ENCODE results near the gene ATP10A. TPM values are rescaled to one million over a fixed set of nuclear protein-coding genes. Genes with fewer than 3 reads are reported as not detected.

ATP10A gene
- total RNA-seq, 1 donor = 15.8 TPM

DNA sequence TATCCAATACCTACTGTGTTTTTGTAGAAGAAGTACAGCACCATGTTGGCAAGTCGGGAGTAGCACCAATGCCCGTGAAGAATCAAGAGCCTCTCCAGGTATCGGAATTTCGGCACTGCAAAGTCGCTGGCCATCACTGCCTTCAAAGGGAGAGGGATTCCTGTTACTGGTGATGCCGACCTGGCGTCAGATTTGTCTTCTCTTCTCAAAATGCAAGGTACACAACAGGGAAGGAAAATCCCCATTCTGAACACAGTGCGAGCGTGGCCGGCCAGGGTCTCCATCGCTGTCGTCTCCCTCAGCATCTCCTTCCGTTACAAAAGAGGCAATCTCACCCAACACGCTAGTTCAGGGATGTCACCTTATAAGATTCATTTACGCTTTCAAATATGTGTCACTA is 175.4 kb downstream of the ATP10A start:
- H3K4me1 ChIP-seq (ENCODE audit: insufficient read depth, low read length) = no peaks in the 10 kb centered on the region
- H3K9me3 ChIP-seq (ENCODE audit: low read depth, low read length) = no peaks in the 10 kb centered on the region
- no peak overlapping the region for H3K4me3 ChIP-seq (ENCODE audit: low read length)
- H3K27me3 ChIP-seq (ENCODE audit: insufficient read depth, low read length) = no peaks in the 10 kb centered on the region

GRCh38 chr15:25687276-25687675 is 175.9 kb downstream of the ATP10A start:
- H3K9me3 ChIP-seq (ENCODE audit: low read depth, low read length) = no peaks in the 10 kb centered on the region
- no peaks in the 10 kb centered on the region for H3K27me3 ChIP-seq (ENCODE audit: insufficient read depth, low read length)
- H3K4me1 ChIP-seq (ENCODE audit: insufficient read depth, low read length) = no peaks in the 10 kb centered on the region
- no peak overlapping the region for H3K4me3 ChIP-seq (ENCODE audit: low read length)

GRCh38 chr15:25686780-25687179 is 176.3 kb downstream of the ATP10A start:
- Histone ChIP-seq H3K4me3 (ENCODE audit: low read length) (no peak overlapping the region), H3K27me3 (ENCODE audit: insufficient read depth, low read length) (no peaks in the 10 kb centered on the region)

DNA sequence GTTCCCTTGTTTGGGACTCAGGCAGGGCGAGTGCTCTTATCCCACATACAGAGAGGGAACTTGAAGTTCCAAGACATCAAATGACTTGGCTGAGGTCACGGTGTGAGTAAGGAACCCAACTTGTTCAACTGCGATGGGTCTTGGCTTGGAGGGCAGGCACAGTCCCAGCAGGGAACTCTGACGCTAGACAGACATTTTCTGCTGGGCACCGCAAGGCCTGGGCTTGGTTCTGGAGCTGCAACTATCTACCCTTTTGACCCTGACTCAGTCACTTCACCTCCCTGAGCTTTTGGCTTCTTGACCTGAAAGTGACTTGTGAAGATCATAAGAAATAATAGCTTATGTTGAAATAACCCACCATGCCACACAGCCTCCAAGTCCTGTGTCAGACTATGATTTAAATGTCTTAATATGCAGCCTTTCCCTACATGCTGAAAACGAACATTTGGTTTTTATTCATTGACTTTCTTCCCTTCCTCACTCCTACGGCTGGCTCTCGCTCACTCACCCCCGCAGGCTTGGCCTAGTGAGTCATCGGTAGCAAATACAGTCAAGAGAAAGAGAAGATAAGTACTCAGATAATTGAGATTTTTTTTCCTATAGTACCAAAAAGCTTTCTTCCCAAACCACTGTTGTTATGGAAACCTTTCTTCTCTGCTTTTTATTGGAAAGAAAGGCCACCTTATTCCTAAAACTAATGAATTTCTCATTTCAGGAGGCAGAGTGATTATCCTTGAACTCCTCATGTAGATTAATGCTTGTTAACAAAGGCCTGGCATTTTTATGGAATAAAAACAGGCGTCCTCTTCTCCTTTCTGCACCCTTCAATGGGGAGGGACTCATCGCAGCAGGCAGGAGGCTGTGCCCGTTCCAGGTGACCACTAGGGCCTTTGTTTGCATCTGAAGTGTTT is 178.4 kb downstream of the ATP10A start:
- no peaks in the 10 kb centered on the region for H3K27me3 ChIP-seq (ENCODE audit: insufficient read depth, low read length)

More at GRCh38 chr15:25686780-25687179, 176.3 kb downstream of the ATP10A start:
- Histone ChIP-seq H3K9me3 (ENCODE audit: low read depth, low read length) (no peaks in the 10 kb centered on the region), H3K4me1 (ENCODE audit: insufficient read depth, low read length) (no peaks in the 10 kb centered on the region)

GRCh38 chr15:25683911-25684310 is 179.2 kb downstream of the ATP10A start:
- Histone ChIP-seq H3K9me3 (ENCODE audit: low read depth, low read length) (no peaks in the 10 kb centered on the region), H3K27me3 (ENCODE audit: insufficient read depth, low read length) (no peaks in the 10 kb centered on the region), H3K4me1 (ENCODE audit: insufficient read depth, low read length) (no peaks in the 10 kb centered on the region), H3K4me3 (ENCODE audit: low read length) (no peak overlapping the region)

More for the DNA sequence above, 178.4 kb downstream of the ATP10A start:
- Histone ChIP-seq H3K9me3 (ENCODE audit: low read depth, low read length) (no peaks in the 10 kb centered on the region), H3K4me1 (ENCODE audit: insufficient read depth, low read length) (no peaks in the 10 kb centered on the region), H3K4me3 (ENCODE audit: low read length) (no peak overlapping the region)

- H3K27me3 ChIP-seq (ENCODE audit: insufficient read depth, low read length) = no peaks in the 10 kb centered on the region
- no peak overlapping the region for H3K4me3 ChIP-seq (ENCODE audit: low read length)
- no peaks in the 10 kb centered on the region for H3K4me1 ChIP-seq (ENCODE audit: insufficient read depth, low read length)
- no peaks in the 10 kb centered on the region for H3K9me3 ChIP-seq (ENCODE audit: low read depth, low read length)
Measured at GRCh38 chr15:25683415-25683814, 179.7 kb downstream of the ATP10A start.

DNA sequence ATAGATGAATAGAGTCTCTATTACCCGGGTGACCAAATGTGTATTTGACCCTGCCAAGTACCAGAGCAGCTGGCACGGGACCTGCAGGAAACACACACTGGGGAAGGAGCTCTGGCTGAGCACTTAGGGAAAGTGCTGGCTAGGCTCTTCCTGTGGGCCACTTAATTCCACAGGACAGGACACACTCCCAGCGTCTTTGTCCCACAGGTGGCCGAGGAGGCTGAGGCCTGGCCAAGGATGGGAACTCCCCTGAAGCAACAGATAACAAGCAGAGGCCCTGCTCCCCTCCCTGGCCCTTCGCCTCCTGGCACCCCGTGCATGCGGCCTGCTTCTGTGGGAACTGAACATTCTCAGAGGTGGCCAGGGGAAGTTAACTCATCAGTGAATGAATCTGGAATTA is 180.8 kb downstream of the ATP10A start:
- Histone ChIP-seq H3K27me3 (ENCODE audit: insufficient read depth, low read length) (no peaks in the 10 kb centered on the region), H3K9me3 (ENCODE audit: low read depth, low read length) (no peaks in the 10 kb centered on the region), H3K4me1 (ENCODE audit: insufficient read depth, low read length) (no peaks in the 10 kb centered on the region), H3K4me3 (ENCODE audit: low read length) (no peak overlapping the region)

- Histone ChIP-seq H3K4me3 (ENCODE audit: low read length) (no peak overlapping the region), H3K27me3 (ENCODE audit: insufficient read depth, low read length) (no peaks in the 10 kb centered on the region), H3K9me3 (ENCODE audit: low read depth, low read length) (no peaks in the 10 kb centered on the region), H3K4me1 (ENCODE audit: insufficient read depth, low read length) (no peaks in the 10 kb centered on the region)
Measured at GRCh38 chr15:25680686-25681025, 182.5 kb downstream of the ATP10A start.

DNA sequence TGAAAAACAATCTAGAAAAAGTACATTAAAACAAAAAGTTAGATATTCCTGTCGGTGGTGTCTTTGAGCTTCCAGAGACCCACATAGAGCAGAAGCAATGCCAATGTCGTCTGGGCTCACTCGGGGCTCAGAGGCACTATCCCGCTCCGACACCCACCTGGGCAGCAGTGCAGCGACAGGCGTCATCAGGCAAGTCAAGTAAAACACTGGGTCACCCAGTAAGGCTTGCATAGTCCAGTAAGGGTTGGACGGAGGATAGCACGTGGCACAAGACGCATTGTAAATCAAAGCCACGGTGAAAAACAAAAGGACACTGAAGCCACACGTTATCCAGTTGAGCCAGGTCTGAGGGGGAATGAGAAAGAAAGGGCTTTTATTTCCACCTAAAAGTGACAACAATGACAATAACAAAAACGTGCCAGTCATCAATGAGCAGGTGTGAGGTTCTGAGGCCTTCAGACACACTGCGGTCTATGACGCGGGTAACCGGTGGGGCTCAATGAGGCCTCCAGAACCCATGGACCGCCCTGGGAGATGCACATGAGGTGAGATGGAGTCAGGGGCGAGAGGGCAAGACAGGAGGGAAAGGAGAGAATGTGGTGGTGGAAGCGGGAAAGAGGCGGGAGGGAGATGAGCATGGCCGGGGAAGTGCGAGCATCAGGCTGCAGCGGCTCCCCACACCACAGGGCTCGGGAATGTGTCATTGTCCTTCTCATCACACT is 183.0 kb downstream of the ATP10A start:
- no peaks in the 10 kb centered on the region for H3K9me3 ChIP-seq (ENCODE audit: low read depth, low read length)
- H3K4me1 ChIP-seq (ENCODE audit: insufficient read depth, low read length) = no peaks in the 10 kb centered on the region
- no peaks in the 10 kb centered on the region for H3K27me3 ChIP-seq (ENCODE audit: insufficient read depth, low read length)
- H3K4me3 ChIP-seq (ENCODE audit: low read length) = no peak overlapping the region

GRCh38 chr15:25679492-25679891 is 183.6 kb downstream of the ATP10A start:
- no peaks in the 10 kb centered on the region for H3K27me3 ChIP-seq (ENCODE audit: insufficient read depth, low read length)

DNA sequence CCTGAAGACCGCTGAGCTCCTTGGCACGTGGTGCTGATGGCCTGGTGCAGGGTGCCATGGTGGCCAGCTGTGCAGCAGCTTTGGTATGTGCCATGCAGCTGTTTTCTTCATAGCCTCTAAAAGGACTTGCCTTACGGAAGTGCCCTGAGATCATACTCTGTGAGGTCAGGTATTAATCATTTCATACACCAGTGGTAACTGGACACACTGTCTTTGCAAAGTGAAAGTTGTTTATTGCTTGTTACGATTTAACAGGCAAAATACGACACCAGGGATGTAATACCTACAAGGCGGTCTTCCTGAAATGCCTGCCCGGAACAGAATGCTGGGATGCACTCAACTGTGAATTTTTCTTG is 184.6 kb downstream of the ATP10A start:
- Histone ChIP-seq H3K4me3 (ENCODE audit: low read length) (no peak overlapping the region), H3K9me3 (ENCODE audit: low read depth, low read length) (no peaks in the 10 kb centered on the region), H3K27me3 (ENCODE audit: insufficient read depth, low read length) (no peaks in the 10 kb centered on the region), H3K4me1 (ENCODE audit: insufficient read depth, low read length) (no peaks in the 10 kb centered on the region)

More at GRCh38 chr15:25679492-25679891, 183.6 kb downstream of the ATP10A start:
- no peaks in the 10 kb centered on the region for H3K4me1 ChIP-seq (ENCODE audit: insufficient read depth, low read length)
- H3K4me3 ChIP-seq (ENCODE audit: low read length) = no peak overlapping the region
- no peaks in the 10 kb centered on the region for H3K9me3 ChIP-seq (ENCODE audit: low read depth, low read length)

DNA sequence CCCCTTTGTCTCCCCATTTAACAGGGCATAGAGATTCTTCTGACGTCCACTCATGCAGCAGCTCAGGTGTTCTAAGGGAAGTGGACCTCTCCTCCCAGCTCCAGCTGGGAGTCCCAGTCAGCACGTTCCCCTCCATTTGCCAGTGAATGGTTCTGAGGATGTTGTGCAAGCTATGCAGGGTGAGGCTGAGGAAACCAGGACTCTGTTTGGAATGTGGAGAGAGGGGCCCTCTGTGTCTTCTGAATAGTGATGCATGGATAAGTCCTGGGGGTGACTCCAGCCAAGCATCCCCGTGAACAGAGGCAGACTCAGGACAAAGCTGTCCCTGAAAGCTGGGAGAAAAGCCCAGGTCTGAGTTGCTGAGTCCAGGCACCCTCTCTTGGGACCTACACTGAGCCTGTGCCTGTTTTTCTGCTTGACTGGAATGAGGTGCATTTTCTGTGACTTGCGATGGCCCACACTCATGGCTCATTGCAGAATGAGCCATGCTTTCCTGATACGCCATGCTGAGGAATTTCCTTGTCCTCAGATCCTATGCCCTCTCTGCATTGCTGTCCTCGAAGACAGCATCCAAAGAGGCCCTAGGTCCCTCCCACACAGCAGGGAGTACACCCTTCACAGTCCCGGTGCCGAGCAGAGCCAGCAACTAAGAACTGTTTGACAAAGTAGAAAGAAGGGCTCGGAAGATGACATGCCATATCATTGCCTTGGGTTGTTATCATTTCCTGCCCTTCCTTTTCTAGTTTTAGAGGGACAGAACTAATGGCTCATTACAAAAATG is 185.2 kb downstream of the ATP10A start:
- H3K4me1 ChIP-seq (ENCODE audit: insufficient read depth, low read length) = no peaks in the 10 kb centered on the region
- no peak overlapping the region for H3K4me3 ChIP-seq (ENCODE audit: low read length)
- no peaks in the 10 kb centered on the region for H3K27me3 ChIP-seq (ENCODE audit: insufficient read depth, low read length)
- no peaks in the 10 kb centered on the region for H3K9me3 ChIP-seq (ENCODE audit: low read depth, low read length)

- Histone ChIP-seq H3K4me1 (ENCODE audit: insufficient read depth, low read length) (no peaks in the 10 kb centered on the region), H3K27me3 (ENCODE audit: insufficient read depth, low read length) (peaks cover 4% of the 10 kb centered on the region), H3K9me3 (ENCODE audit: low read depth, low read length) (no peaks in the 10 kb centered on the region), H3K4me3 (ENCODE audit: low read length) (no peak overlapping the region)
Measured at GRCh38 chr15:25676070-25676469, 187.1 kb downstream of the ATP10A start.

- Histone ChIP-seq H3K4me3 (ENCODE audit: low read length) (no peak overlapping the region), H3K4me1 (ENCODE audit: insufficient read depth, low read length) (no peaks in the 10 kb centered on the region), H3K27me3 (ENCODE audit: insufficient read depth, low read length) (peaks cover 8% of the 10 kb centered on the region), H3K9me3 (ENCODE audit: low read depth, low read length) (no peaks in the 10 kb centered on the region)
Measured at GRCh38 chr15:25675396-25675795, 187.7 kb downstream of the ATP10A start.

GRCh38 chr15:25674913-25675312 is 188.2 kb downstream of the ATP10A start:
- no peaks in the 10 kb centered on the region for H3K4me1 ChIP-seq (ENCODE audit: insufficient read depth, low read length)
- H3K27me3 ChIP-seq (ENCODE audit: insufficient read depth, low read length) = peaks cover 12% of the 10 kb centered on the region
- no peaks in the 10 kb centered on the region for H3K9me3 ChIP-seq (ENCODE audit: low read depth, low read length)
- H3K4me3 ChIP-seq (ENCODE audit: low read length) = no peak overlapping the region
